Stimulated activated CD8-positive, alpha-beta memory T cell treated with anti-CD3 and anti-CD28 coated beads, Interleukin-4, amount 100 ng/mL, for 1 hour (primary cell): ENCODE results near the gene F10.

Experiments
- DNase-seq, 2 donors: peaks; one replicate each; pipeline ENCODE4 v3.0.0-alpha.2; 2020; ENCODE audit warnings: low read depth in 2 of 2, low spot score in 1 of 2

F10 gene

DNA sequence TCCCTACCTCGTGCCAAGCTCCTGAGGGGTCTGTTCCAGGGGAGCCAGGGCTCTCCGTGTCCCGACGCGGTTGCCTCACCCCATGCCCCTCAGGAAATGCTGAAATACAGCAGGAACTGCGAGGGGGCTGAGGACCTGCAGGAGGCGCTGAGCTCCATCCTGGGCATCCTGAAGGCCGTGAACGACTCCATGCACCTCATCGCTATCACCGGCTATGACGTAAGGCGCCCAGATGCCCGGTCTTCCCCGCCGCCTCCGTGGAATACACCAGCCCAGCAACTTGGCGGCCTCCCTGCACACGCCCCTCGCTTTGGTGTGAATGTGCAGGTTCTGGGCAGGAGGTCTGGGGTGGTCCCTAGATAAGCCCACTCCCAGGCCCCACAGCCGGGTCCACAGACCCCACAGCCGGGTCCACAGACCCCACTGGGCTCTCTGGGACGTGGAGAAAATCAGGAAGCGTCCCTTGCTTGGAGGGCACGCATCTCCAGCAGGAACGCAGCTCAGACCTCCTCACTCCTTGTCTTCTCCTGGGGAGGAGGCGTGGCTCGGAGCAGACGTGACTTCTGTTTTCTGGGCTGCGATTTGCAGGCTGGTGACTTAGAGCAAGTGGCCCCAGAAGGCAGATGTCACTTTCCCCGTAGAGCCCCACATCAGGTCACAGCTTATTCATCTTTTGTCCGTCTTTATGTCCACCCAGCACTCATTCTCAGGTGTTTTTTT is 36.4 kb upstream of the F10 start:
- no peak for DNase-seq

DNA sequence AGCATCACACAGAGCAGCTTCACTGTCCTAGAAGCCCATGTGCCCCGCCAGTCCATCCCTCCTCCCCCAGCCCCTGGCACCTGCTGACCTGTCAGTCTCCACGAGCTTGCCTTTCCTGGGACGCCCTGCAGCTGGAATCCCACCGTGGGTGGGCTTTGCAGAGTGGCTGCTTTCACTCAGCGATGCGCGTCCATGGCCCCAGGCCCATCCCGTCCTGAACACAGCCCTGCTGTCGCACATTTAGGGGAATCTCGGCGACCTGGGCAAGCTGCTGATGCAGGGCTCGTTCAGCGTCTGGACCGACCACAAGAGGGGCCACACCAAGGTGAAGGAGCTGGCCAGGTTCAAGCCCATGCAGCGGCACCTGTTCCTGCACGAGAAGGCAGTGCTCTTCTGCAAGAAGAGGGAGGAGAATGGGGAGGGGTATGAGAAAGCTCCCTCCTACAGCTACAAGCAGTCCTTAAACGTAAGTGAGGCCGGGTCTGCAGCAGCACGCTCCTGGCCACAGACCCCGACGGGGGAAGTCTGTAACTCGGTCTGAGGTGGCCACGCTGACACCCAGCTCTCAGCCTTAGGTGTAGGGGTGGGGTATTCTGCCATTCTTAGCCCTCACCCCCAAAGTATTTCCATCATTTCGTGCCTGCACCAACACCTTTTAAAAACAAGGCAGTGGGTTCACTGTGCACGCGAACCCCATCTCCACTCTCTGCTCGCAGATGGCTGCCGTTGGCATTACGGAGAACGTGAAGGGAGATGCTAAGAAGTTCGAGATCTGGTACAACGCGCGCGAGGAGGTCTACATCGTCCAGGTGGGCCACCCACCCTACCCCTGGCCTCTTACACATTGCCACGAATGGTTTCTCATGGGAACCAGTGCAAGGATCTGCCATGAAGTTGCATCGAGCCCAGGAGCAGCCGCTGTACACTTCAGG is 35.3 kb upstream of the F10 start:
- DNase-seq = no peak

DNA sequence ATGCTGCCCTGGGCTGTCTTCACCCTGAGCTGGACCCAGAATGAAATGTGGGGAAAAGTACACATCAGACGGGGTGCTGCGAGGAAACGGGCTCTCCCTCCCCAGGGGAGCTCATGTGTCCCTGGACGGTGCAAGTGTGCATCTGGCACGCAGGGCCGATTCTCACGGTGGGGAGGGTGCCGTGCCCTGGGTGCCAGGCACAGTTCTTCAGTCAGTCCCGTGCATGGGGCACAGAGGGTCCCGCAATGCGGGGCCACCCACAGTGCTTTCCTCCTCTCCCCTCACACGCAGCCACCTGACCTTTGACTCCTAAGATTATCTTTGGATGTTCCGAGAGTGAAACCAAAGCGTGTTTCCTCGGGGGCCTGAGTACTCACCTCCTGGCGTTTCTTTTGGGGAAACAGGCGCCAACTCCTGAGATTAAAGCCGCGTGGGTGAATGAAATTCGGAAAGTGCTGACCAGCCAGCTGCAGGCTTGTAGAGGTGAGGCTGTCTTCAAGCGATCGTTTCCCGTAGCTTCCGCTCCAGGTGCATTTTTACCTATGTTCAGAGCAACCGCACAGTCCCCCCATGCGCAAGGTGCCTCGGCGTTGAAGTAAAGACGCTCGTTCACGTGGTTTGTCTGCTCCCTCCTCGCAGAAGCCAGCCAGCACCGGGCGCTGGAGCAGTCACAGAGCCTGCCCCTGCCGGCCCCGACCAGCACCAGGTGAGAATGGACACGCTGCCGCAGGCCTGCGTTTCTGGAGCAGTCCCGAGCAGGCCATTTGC is 34.5 kb upstream of the F10 start:
- no peak for DNase-seq

DNA sequence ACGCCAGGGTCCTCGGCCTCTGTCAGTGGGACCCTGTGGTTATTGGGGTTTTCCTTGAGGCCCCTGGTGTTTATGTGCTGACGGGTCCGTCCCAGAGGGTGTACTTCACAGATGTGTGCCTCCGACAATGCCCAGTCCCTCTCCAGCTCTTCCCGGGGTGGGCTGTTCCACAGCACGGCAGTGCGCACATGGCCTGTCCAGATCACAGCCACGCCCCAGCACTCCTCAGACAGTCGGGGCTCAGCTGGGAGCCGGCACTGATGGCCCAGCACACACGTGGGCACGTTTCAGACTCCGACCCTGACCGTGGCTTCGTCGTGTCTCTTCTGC is 33.9 kb upstream of the F10 start:
- DNase-seq = no peak

DNA sequence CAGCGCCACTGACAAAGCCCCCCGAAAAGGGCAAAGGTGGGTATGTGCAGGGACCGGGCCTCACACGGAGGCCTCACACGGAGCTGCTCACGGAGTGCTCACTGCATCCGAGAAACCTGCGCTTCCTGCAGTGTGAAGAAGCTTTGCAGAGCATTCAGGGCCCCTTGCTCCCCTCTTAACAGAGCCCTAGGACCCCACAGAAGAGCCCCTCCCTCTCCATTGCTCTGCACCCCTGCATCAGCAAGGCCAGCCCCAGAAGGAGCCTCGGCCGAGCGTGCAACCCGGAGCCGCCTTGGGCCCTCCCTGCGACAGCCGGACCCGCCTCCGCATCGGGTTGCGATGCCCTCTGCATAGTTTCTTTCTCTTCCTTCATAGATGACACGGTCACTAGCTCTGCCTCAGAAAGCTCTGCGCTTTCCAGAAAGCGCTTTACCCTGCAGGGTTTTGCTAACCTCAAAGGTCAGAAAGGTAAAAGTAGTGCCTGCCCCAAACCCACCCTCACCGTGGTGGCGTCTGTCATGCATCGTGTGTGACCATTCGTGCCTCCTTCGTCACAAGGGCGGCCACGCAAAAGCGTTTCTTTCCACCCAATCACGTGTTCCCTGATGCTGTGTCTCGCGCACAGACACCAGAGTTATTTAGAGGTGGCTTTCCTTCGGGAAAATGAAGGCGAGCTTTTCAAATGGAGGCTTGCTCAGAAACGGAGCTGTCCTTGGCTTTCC is 32.7 kb upstream of the F10 start:
- DNase-seq = no peak

DNA sequence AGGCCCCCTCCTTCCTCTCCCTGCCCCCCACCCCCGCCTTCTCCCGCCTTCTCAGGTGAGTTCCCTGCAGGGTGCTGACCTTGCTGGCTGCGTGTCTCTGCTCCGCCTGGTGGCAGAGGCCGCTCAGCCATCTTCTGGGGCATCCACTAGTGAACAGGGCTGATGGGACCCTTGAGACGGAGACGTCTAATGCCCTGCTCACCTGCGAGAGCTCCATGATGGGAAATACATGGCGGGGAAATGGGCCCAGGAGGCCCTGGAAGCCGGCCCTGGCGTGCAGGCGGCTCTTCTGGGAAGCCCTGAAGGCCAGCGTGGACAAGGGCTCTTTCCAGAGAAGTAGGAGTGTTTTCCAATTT is 32.2 kb upstream of the F10 start:
- no peak for DNase-seq

DNA sequence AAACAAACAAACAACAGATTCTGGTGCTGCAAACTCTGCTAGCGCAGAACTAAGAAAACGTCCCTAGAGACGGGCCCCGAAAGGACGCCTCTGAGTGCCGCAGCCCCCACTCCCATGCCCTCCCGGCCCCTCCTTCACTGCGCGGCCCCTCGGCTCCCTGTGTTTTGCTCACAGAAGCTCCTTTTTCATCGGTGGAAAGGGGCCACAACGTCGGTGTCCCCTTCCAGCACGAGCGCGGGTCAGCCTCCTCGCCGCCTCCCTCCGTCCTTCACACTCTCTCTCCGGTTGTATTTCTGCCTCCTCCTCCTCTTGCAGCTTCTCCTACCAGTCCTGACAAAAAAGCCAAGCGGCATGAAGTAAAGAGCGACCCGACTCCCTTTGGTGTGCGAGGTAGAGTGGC is 31.8 kb upstream of the F10 start:
- no peak for DNase-seq

DNA sequence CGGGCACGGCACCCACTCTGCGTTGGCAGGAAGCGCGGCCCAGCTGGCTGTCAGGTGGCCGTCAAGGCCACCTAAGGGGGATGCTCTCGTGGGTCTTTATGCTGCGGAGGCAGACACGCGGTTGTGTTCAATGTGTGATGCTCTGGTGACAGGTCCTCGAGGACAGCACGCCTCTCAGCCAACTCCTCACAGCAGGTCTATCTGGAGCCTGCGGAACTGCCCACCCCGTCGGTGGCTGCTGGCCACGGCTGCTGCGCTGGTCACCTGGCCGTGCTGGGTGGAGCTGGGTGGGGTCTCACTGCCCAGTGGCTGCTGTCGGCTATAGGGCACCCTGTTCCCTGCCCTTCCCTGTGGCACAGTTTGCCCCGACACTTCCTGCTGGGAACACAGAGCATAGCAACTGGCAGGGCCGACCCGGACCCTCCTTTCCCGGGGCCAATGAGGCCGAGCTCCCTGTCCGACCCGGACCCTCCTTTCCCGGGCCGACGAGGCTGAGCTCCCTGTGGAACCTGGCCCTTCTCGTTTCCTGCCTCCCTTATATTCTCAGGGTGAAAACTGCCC is 31.3 kb upstream of the F10 start:
- no peak for DNase-seq

DNA sequence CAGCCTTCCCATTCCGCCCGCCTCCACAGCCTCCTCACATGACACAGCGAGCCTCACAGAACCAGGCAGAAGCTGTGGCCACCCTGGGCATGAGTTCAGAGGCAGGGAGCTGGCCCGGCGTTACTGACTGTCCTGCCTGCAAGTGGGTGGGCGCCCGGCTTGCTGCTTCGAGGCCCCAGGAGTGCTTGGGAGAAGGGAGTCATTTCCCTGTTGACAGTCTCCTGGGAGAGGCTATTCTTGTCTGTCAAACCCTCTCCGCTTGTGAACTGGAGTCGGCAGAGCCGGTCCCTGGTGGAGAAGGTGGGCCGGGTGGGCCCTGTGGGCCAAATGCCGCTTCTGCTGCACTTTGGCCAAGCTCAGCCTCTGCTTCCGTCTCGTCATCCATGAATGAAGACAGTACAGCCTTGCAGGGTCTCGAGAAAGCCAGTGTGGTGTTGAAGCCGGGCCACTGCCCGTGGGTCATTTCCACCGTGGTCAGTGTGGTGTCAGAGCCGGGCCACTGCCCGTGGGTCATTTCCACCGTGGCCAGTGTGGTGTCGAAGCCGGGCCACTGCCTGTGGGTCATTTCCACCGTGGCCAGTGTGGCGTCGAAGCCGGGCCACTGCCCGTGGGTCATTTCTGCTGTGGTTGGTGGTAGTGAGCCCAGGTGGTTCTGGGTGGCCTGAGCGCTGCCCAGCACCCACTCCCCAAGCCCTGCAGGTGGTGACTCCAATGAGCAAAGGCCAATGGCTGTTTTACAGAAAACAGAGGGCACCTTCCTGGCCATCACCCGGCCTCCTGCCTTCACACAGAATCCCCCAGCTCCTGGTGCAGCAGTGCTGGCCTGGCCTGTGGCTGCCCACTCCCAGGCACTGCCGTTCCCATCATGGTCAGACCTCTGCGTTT is 30.5 kb upstream of the F10 start:
- DNase-seq = no peak

DNA sequence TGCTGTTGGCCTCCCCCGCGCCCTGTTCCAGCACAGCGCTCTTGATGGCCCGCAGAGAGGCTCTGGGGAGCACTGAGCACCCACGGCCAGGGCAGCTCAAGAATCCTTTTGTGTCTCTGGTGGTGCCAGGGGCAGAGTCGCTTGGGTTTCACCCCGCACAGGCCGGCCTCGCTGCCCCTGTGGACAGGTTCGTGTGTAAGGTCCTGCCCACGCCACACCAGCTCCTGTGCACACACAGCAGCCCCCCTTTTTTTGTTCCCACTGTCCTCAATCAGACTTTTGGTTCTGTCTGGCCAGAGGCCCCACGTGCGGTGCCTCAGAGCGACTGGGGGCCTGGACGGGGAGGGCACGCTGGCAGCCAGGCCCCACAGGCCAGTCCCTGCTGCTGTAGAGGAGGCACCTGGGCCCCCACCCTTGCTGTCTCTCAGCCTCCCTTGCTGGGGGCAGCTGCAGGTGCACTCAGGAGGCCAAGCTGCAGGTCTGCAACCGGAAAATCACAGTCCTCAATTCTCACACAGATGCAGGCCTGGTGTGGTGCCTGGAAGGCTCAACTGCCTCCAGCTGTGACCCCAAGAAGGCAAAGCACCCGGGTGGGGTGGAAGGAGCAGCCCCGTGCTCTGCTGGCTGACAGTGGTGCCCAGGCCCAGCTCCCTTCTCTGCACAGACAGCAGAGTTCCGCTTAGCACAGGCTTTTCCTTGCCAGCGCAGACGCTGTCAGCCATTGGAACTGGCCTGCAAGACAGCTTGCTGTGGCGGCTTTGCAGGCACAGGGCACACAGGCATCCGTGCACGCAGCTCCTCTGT is 29.6 kb upstream of the F10 start:
- no peak for DNase-seq

DNA sequence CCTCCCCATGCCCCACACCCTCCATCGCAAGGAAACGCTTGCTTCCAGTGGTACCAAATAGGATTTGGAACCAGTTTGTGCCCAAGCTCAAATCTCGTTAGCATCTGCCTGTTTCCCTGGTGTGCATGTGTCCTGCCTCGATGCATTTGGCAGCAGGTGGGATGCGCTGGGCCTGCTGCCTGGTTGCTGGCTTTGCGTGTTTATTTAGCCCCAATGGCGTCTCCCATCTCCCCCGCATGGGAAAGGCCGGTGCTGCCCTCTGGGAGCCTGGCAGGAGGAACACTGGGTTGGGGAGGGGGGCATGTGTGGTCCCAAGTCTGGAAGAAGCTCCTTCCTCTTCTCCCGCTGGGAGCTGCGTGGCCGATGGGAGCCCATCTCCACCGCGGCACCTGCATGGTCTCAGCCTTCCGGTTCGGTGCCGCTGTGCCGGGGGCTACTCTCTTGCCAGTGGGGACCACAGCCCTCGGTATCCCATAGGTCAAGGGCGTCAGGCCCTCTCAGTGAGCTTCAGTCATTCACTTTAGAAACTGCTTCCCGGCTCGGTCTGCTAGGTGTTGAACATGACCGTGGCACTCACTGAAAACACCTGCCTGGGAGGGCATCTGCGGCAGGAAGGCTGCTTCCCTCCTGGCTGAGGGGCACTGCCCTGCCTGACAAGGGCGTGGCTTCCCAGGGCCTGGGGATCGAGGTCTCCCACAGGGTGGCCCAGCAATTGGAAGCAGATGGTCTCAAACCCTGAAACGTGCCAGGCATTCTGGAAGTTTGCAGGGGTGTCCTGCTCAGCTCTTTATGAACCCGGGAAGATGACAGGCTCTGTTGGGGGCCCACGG is 28.8 kb upstream of the F10 start:
- DNase-seq = no peak

DNA sequence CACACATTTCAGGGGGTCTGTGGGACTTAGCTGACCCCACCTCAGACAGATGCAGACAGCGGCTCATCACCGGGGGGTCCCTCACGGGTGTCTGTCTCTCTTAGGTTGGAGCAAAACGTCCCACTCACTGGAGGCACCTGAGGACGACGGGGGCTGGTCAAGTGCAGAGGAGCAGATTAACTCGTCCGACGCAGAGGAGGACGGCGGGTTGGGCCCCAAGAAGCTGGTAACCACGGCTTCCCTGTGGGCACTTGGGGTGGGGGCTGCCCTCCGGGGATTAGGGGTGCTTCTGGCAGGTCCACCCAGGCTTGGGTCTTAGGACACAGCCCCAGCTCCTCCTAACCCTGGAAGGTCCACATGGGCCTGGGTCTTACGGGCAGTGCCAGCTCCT is 28.2 kb upstream of the F10 start:
- DNase-seq = no peak

DNA sequence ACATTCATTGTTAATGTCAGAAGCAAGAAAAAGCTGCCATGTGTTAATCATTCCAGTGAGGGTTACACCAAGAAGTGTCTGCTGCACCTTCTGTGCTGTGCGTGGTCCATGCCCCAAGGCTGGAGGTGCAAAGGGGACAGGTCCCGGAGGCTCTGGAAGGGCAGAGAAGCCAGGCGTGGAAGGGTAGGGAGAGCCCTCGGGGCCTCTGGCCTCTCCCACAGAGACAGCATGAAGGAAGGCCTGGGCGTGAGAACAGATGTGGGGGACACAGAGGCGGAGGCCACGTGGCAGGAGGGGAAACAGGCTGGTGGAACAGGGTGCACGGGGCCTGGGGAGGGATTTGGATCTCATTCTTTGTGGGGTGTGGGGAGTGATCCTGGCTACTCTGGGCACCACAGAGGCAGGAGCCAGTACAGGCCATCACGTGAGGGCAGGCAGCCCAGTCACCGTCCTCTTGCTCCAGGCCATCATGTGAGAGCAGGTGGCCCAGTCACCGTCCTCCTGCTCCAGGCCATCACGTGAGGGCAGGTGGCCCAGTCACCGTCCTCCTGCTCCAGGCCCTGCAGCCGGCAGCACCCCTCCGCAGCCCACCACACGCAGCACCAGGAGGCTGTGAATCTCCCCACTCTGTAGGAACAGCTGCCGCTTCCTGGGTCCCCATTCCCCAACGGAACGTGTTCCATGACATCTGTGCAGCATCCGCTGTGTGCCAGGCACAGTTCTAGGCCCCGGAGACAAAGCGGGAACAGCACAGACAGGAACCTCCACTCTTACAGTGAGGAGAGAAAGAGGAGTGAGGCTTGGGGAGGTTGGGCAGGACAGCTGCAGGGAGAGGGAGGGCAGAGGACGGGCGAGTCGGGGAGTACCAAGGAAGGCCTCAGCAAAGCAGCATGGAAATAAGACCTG is 27.2 kb upstream of the F10 start:
- no peak for DNase-seq

DNA sequence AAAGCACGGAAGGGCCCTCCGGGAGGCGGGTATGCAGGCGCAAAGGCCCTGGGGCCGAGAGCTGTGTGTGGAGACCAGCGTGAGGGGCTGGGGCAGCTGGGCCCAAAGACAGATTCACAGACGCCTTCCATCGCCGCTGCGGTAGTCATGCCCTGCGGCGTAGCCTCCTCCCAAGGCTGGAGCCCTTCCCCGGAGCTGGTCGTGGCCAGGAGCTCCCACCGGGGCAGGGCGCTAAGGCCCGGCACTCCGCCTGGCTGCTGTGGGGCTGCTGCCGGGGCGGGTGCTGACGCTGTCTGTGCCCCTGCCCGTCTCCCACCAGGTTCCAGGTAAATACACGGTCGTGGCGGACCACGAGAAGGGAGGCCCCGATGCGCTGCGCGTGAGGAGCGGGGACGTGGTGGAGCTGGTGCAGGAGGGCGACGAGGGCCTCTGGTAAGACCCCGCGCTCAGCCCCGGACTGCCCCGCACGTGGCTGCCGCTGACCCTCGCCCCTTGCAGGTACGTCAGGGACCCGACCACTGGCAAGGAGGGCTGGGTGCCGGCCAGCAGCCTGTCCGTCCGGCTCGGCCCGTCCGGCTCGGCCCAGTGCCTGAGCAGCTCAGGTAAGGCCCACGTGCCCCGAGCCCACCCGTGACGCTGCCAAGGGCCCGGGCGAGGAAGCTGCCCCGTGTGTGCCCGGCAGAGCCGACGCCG is 26.4 kb upstream of the F10 start:
- DNase-seq = no peak

DNA sequence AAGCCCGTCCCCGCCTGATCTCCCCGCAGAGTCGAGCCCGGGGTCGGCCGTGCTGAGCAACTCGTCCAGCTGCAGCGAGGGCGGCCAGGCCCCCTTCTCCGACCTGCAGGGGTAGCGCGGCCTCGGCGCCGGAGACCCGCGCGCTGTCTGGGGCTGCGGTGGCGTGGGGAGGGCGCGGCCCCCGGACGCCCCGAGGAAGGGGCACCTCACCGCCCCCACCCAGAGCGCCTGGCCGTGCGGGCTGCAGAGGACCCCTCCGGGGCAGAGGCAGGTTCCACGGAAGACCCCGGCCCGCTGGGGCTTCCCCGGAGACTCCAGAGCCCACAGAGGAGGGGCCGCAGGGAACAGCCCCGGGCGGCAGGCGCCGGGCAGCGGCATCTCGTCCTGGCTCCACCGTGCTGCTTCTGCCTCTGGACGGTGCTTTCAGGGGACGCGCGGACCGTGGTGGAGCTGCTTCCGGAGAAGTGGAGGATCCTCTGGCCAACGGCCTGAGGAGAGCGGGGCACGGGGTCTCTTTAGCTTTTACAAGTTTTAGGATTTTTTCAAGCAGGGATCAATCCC is 25.8 kb upstream of the F10 start:
- no peak for DNase-seq

DNA sequence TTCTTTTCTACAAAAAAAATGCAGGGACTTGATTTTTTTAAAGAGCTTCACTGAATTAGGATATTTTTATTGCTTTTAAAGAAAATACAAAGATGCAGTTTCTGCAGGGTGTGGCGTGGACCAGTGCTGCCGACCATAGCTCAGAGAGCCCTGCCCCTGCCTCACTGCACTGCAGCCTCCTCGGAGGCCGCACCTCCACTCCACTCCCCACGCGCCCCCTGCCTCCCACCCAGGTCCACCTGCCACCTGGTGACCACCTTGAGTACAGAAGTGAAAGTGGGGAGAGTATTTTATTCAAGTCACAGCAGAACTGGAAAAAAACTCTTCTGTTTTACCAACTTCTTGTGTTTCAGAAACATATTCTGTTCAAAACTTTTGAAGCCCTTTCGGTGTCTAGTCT is 24.9 kb upstream of the F10 start:
- no peak for DNase-seq
